AG10803 (cell line): ENCODE measurements around the gene ALPI.
"Not testable (repeated sequence)": the region's sequence is repeated elsewhere in the genome, so short reads cannot be mapped to it uniquely, and the experiment has no call there.

Experiments
- DNase-seq: peaks from one replicate; pipeline ENCODE4 v3.0.0; 2010; ENCODE audit warnings: low read depth
- H3K4me3 ChIP-seq: 2 replicates; pipeline ENCODE4 v1.5.1; 2011; ENCODE audit warnings: mild to moderate bottlenecking, low read length, control low read depth
- CTCF ChIP-seq: conservative IDR thresholded peaks from 2 replicates; pipeline ENCODE4 v1.5.1; 2011; ENCODE audit warnings: mild to moderate bottlenecking, low read length, control low read depth, inconsistent platforms

The ALPI gene

GRCh38 chr2:232419245-232420072 lies 36.5 kb upstream of the ALPI start:
- DNase-seq, result no peak
- no peak overlapping the region for H3K4me3 ChIP-seq
- TF ChIP-seq CTCF, result no peak

- no peak overlapping the region for H3K4me3 ChIP-seq
- TF ChIP-seq CTCF, result no peak
- DNase-seq, result no peak
These were observed 35.9 kb upstream of the ALPI start for GRCh38 chr2:232420073-232420454.

GRCh38 chr2:232420463-232421188 lies 35.3 kb upstream of the ALPI start:
- no peak for TF ChIP-seq CTCF
- H3K4me3 ChIP-seq, result no peak overlapping the region
- DNase-seq, result no peak

- DNase-seq, result no peak
- no peak overlapping the region for H3K4me3 ChIP-seq
- no peak for TF ChIP-seq CTCF
These were observed 34.7 kb upstream of the ALPI start for GRCh38 chr2:232421189-232421785.

GRCh38 chr2:232422051-232422450 lies 33.9 kb upstream of the ALPI start:
- no peak overlapping the region for H3K4me3 ChIP-seq
- no peak for DNase-seq
- no peak for TF ChIP-seq CTCF

- H3K4me3 ChIP-seq, DNase-seq: not testable (repeated sequence)
These were observed 33.0 kb upstream of the ALPI start for GRCh38 chr2:232422996-232423395.

- H3K4me3 ChIP-seq, DNase-seq: not testable (repeated sequence)
These were observed 32.5 kb upstream of the ALPI start for GRCh38 chr2:232423407-232423806.
